Fibroblast of skin of abdomen (primary cell): Measurements from ENCODE around the gene ERAS.
"Not testable (repeated sequence)": the region's sequence is repeated elsewhere in the genome, so short reads cannot be mapped to it uniquely, and the experiment has no call there.

ENCODE experiments used
- DNase-seq: peaks from one replicate; pipeline ENCODE4 v3.0.0-alpha.2; 2013

Gene ERAS

GRCh38 chrX:48833542-48834138, 7.3 kb downstream of the ERAS start:
- no peak for DNase-seq

- no peak for DNase-seq
Observed at GRCh38 chrX:48834383-48834709, 8.0 kb downstream of the ERAS start.

GRCh38 chrX:48835524-48836329, 9.4 kb downstream of the ERAS start, which contains the start of gene PCSK1N:
Gene PCSK1N, minus strand, starts transcription at chrX:48835610. Its CDS starts 78 bp downstream, at chrX:48835532.
- no peak for DNase-seq

GRCh38 chrX:48839686-48840085, 13.4 kb downstream of the ERAS start:
- no peak for DNase-seq

GRCh38 chrX:48848847-48849246, 22.5 kb downstream of the ERAS start:
- no peak for DNase-seq

- no peak for DNase-seq
Observed at GRCh38 chrX:48852857-48853256, 26.5 kb downstream of the ERAS start.

GRCh38 chrX:48853494-48853893, 27.2 kb downstream of the ERAS start:
- DNase-seq, result not testable (repeated sequence)

- not testable (repeated sequence) for DNase-seq
Observed at GRCh38 chrX:48854121-48854804, 27.9 kb downstream of the ERAS start.

GRCh38 chrX:48854898-48855297, 28.6 kb downstream of the ERAS start:
- peak; percentile 2 for DNase-seq

- peak; percentile 64 for DNase-seq
Observed at GRCh38 chrX:48864210-48864609, 37.9 kb downstream of the ERAS start.

- DNase-seq, result not testable (repeated sequence)
Observed at GRCh38 chrX:48872017-48872416, 45.7 kb downstream of the ERAS start.

- DNase-seq, result not testable (repeated sequence)
Observed at GRCh38 chrX:48876944-48877343, 50.6 kb downstream of the ERAS start.
